GM19468 (cell line): ENCODE results near the gene TMEM151A.
A peak's percentile ranks its signal among the peaks of the same experiment; 100 is the strongest.
"Not testable (repeated sequence)": the region's sequence is repeated elsewhere in the genome, so short reads cannot be mapped to it uniquely, and the experiment has no call there.

Experiments
- ATAC-seq: cut with Tn5 transposase; IDR thresholded peaks from one replicate; pipeline ENCODE4 v1.9.1; 2021; ENCODE audit warnings: mild to moderate bottlenecking, moderate library complexity, moderate number of reproducible peaks; ENCODE audit not compliant: unreplicated experiment; ENCODE audit errors: extremely low read depth

TMEM151A gene

DNA sequence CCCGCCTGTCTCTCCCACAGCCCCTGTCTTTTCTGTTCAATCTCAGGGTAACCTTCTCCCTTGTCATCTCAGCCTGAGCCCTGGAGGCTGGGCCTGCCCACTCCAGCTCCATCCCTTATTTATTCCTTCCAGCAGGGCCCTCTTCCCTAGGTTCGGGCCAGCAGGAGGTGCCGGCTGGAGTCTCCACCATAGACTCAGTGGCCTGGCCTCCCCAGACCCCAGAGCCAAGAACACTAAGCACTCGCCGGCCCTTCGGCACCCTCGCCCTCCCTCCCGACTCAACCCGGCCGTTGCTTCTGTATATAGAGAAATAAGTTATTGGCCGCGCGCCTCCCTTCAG, 24.7 kb upstream of the TMEM151A start:
- ATAC-seq, result no peak

GRCh38 chr11:66267379-66268243, 24.1 kb upstream of the TMEM151A start:
- ATAC-seq, result peak; percentile 10

DNA sequence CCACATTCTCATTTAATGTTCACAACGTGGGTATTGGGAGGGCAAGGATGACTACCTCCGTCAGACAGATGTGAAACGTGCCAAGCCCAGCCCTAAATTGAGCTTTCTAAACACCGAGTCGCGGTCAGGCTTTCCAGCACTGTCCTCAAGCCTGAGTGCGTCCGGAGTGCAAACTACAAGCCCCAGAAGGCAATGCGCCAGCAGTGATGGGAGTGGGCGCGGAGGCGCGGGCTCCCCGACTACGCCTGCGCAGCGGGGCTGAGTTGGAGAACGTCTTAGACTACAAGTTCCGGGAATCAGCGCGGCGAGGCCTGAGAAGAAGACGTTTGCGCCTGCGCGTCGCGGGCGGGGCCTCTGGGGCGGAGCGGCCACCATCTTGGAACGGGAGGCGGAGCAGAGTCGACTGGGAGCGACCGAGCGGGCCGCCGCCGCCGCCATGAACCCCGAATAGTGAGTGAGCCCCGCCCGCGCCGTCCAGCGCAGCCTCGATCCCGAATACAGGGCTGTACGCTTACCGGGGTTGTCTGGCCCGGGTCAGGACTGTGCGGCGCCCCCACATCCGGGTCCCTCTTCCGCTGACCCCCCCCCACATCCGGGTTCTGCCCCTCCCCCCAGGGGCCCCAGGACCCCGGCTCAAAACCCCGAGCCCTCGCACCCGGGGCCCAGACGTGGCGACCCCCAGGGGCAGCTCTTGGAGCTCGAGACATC, 23.3 kb upstream of the TMEM151A start, which contains the start of gene RAB1B:
RAB1B (plus strand) TSS at position 396 of the 708 bp plus-strand sequence; CDS start at position 437, 41 bp downstream.
- peak; percentile 84 for ATAC-seq

DNA sequence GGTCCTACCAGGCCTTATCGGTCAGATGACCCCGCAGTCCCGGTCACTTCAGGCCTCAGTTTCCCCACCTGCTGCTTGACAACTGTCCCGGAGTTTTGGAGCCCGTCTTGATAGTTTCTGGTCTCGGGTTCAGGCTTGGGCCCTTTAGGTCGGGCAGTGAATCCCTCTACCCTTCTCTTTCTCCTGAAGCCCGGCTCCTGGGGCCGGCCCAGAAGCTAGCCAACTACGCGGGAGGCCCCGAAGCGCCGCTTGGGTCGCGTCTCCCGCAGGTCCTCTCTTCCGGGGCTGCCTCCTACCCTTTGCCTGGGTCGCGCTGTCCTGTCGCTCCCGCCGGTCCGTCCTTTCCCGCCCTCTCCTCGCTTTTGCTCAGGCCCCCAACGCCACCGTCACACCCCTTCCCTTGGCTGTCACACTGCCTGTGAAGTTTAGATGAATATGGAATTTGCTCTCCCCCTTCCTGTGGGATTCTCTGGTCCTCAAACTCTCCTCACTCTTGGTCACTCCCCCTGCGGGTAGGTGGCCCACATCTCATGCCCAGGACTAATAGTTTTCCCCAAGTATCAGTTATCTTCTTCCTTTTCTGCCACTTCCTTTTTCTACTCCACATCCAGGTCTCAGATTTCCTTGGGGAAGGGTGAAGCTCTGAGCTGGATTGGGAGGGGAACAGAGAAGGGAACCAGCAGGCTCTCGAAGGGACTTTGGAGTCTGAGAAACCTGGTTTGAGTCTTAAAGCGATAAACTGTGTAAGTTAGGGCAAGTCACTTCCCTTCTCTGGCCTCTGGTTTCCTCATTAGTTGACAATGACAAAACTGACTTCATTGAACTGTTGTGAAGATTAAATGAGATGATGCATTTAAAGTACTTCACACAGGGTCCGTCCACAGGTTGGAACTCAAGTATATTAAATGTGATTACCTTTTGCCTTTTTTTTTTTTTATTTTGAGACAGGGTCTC, 22.5 kb upstream of the TMEM151A start:
- no peak for ATAC-seq

- ATAC-seq, result no peak
These were observed 19.9 kb upstream of the TMEM151A start for GRCh38 chr11:66271816-66272215.

- ATAC-seq, result no peak
These were observed 19.1 kb upstream of the TMEM151A start for GRCh38 chr11:66272596-66272995.

- no peak for ATAC-seq
These were observed 17.5 kb upstream of the TMEM151A start for GRCh38 chr11:66274219-66274618.

- ATAC-seq, result no peak
These were observed 16.3 kb upstream of the TMEM151A start for GRCh38 chr11:66275396-66275795.

- ATAC-seq, result no peak
These were observed 15.6 kb upstream of the TMEM151A start for GRCh38 chr11:66275984-66276612.

- not testable (repeated sequence) for ATAC-seq
These were observed 15.1 kb upstream of the TMEM151A start for GRCh38 chr11:66276619-66277018.

DNA sequence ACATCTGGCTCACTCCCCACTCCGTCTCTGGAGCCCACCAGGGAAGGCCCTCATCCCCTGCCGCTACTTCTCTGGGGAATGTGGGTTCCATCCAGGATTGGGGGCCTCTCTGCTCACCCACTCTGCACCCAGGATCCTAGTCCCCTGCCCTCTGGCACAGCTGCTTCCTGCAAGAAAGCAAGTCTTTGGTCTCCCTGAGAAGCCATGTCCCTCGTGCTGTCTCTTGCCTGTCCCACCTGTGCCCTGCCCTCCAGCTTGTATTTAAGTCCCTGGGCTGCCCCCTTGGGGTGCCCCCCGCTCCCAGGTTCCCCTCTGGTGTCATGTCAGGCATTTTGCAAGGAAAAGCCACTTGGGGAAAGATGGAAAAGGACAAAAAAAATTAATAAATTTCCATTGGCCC, 14.6 kb upstream of the TMEM151A start:
- ATAC-seq, result not testable (repeated sequence)

- ATAC-seq, result no peak
These were observed 14.0 kb upstream of the TMEM151A start, which contains the start of gene CNIH2 for GRCh38 chr11:66277471-66278362. CNIH2 (plus strand) TSS chr11:66278175; CDS start chr11:66278457, 282 bp downstream.

DNA sequence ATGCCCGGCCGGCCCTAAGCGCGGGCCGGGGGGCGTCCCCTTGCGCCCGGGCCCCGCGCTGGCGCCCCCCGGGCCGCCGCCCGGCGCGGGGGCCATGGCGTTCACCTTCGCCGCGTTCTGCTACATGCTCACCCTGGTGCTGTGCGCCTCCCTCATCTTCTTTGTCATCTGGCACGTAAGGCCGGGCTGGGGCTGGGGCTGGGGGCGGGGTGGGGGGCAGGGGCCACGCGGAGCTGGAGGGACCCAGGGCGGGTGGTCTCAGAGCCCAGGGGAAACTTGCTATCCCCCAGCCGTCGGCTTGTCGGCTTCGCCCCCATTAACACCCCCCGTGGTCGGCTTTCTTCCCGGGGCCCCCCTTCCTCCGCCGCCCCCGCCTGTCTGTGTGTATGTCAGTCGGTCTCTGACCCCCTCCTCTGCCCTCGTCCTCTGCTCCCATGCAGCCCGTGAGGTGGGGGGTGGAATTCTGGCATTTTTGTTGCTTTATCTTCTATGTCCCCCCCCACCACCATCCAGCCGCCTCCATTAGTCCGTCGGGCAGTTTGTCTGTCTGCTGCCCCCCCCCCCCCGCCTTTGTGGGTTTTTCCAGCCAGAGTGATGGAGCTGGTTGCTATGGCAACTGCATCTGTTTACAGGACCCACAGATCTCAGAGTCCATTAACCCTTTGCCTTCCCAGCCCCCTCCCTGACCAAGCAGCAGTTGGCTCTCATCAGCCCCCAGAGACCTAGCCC, 13.2 kb upstream of the TMEM151A start:
- no peak for ATAC-seq

DNA sequence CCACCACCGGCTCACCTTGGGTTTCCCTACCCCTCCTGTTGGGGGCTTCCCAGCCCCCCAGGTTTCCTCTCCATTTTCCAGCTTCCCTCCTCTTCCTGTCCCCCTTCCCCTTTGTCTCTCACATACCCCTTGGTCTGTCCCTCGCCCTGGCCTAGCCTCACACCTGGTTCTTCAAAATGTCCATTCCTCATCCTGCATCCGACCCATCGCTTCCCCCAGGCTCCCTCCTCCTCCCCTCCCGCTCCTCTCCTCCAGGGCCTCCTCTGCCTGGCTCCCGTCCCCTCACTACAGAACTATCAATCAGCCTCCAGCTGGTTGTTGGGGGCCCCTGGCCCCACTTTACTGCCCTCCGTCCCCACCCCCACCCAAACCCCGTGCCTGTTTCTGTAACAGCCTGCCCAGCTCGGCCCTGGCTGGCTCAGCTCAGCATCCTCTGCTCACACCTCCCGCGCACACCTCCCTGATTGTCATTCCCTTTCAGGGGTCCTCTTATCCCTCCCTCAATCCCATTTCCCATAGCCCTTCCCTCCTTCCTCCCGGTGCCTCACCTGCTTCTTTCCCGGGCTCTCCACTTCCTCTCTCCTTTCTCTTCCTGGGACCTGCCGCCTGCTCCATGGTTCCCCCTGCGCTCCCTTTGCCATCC, 12.5 kb upstream of the TMEM151A start:
- no peak for ATAC-seq

GRCh38 chr11:66280428-66280827, 11.3 kb upstream of the TMEM151A start:
- no peak for ATAC-seq

- no peak for ATAC-seq
These were observed 10.7 kb upstream of the TMEM151A start for GRCh38 chr11:66281001-66281400.

- ATAC-seq, result no peak
These were observed 9.8 kb upstream of the TMEM151A start for GRCh38 chr11:66281776-66282467.
